Lung (tissue), 16 donors: ENCODE measurements around the gene LEUTX. TPM values are rescaled to one million over a fixed set of nuclear protein-coding genes. Genes with fewer than 3 reads are reported as not detected.

Experiments used
- ATAC-seq: fragments of 200-7000 bp; cut with Tn5 transposase; one replicate; pipeline ENCODE4 v1.9.1; 2020; ENCODE audit warnings: moderate number of reproducible peaks; ENCODE audit not compliant: insufficient read depth, low FRiP score
- DNase-seq, 3 donors: peaks; one replicate each; pipeline ENCODE4 v3.0.0-alpha.2; 2013 to 2017
- H3K27ac ChIP-seq, 2 donors: one replicate each; pipeline ENCODE4 v1.5.1; 2013; ENCODE audit warnings: mild to moderate bottlenecking in 2 of 2, moderate library complexity in 2 of 2, control low read depth in 1 of 2, inconsistent platforms in 1 of 2, low read depth in 1 of 2, low read length in 1 of 2
- H3K27me3 ChIP-seq, 3 donors: one replicate each; pipeline ENCODE4 v1.5.1; 2013; ENCODE audit warnings: low read length in 2 of 3; ENCODE audit not compliant: control insufficient read depth in 3 of 3, insufficient read depth in 3 of 3
- H3K36me3 ChIP-seq, 4 donors: one replicate each; pipeline ENCODE4 v1.5.1; 2013; ENCODE audit warnings: low read length in 4 of 4, mild to moderate bottlenecking in 1 of 4, moderate library complexity in 1 of 4; ENCODE audit not compliant: control insufficient read depth in 4 of 4, insufficient read depth in 4 of 4
- H3K4me1 ChIP-seq, 5 donors: one replicate each; pipeline ENCODE4 v1.5.1; 2013; ENCODE audit warnings: low read length in 5 of 5, mild to moderate bottlenecking in 2 of 5, moderate library complexity in 1 of 5; ENCODE audit not compliant: control insufficient read depth in 5 of 5, insufficient read depth in 5 of 5
- H3K4me3 ChIP-seq: one replicate; pipeline ENCODE4 v1.5.1; 2013; ENCODE audit warnings: mild to moderate bottlenecking, control low read depth, moderate library complexity
- H3K9ac ChIP-seq, 2 donors: one replicate each; pipeline ENCODE4 v1.5.1; 2013; ENCODE audit warnings: low read length in 2 of 2, control low read depth in 1 of 2; ENCODE audit not compliant: insufficient read depth in 1 of 2
- H3K9me3 ChIP-seq, 4 donors: one replicate each; pipeline ENCODE4 v1.5.1; 2013; ENCODE audit warnings: low read length in 3 of 4, mild to moderate bottlenecking in 1 of 4, moderate library complexity in 1 of 4; ENCODE audit not compliant: control insufficient read depth in 4 of 4, insufficient read depth in 3 of 4
- CTCF ChIP-seq: IDR thresholded peaks from 2 replicates; pipeline ENCODE4 v1.5.1; 2012; ENCODE audit warnings: mild to moderate bottlenecking; ENCODE audit errors: control extremely low read depth, extremely low read depth
- WGBS, 2 donors: extraction: QIAGEN DNeasy Blood & Tissue Kit; methylation state at CpG; one replicate each; pipeline ENCODE4 v1.1.7; 2013; 5-methylcytosine and 5-hydroxymethylcytosine counted together
- long read RNA-seq, 5 donors: transcript quantifications; one replicate each; lab custom pipeline, GENCODE V29; 2026
- polyA plus RNA-seq, 2 donors: library from polyadenylated mRNA; stranded (reverse); fragments of 200-250 nt; gene quantifications; one replicate each; pipeline ENCODE4 v1.2.1, GENCODE V29; 2013
- total RNA-seq, 2 donors: library from RNA; depleted of rRNA in 1 of 2; stranded (reverse); fragments of >200 nt in 1 of 2; gene quantifications; one replicate each; pipeline ENCODE4 v1.2.1, GENCODE V29; 2014 to 2021
- donor health status: control.
- donor health status: control.
- donor health status: Bipolar disorder and iron deficiency.
- donor health status: healthy.
- donor health status: DM: yes; HTN: yes; CAD: no.

The LEUTX gene
- total RNA-seq (not detected), polyA plus RNA-seq (not detected)
- long read RNA-seq, donor 1, result 0 reads
- long read RNA-seq, donor 2, result 0 reads
- long read RNA-seq, donor 3, result 0 reads
- long read RNA-seq, donor 4, result 0 reads
- long read RNA-seq, donor 5, result 0 reads

- ATAC-seq, result no peak
- no peaks in the 10 kb centered on the region for H3K36me3 ChIP-seq
- no peak within 1 kb of the TSS for H3K27ac ChIP-seq
- H3K4me1 ChIP-seq, result no peaks in the 10 kb centered on the region
- no peaks in the 10 kb centered on the region for H3K27me3 ChIP-seq
- H3K9me3 ChIP-seq, result no peaks in the 10 kb centered on the region
- TF ChIP-seq CTCF, result no peak
- DNase-seq, result no peak
- WGBS, 2 donors, result 72 to 75% methylated on average over 4 of the region's 4 CpGs
- no peak within 1 kb of the TSS for H3K4me3 ChIP-seq
- no peak within 1 kb of the TSS for H3K9ac ChIP-seq
Measured at GRCh38 chr19:39778763-39779162, at the start of gene LEUTX. TSS of gene LEUTX (plus strand) at chr19:39778854. CDS start at chr19:39778921, 67 bp downstream.

- WGBS, 2 donors, result 63 to 71% methylated on average over 4 of the region's 4 CpGs
- Histone ChIP-seq H3K36me3 (no peaks in the 10 kb centered on the region), H3K27me3 (peaks cover 0 to 3% (median 0%) of the 10 kb centered on the region in 3 donors), H3K9ac (no peak overlapping the region), H3K4me1 (no peaks in the 10 kb centered on the region), H3K9me3 (peaks cover 0 to 2% (median 0%) of the 10 kb centered on the region in 4 donors), H3K4me3 (no peak overlapping the region), H3K27ac (no peak overlapping the region)
- ATAC-seq (no peak), DNase-seq (no peak)
- TF ChIP-seq CTCF, result no peak
Measured at GRCh38 chr19:39729594-39729993, 49.1 kb upstream of the LEUTX start.

- 78 to 89% methylated on average over 1 of the region's 1 CpG for WGBS, 2 donors
Measured at GRCh38 chr19:39731685-39732084, 47.0 kb upstream of the LEUTX start.

More at GRCh38 chr19:39731685-39732084, 47.0 kb upstream of the LEUTX start:
- DNase-seq (no peak), ATAC-seq (no peak)
- Histone ChIP-seq H3K9me3 (peaks cover 0 to 4% (median 0%) of the 10 kb centered on the region in 4 donors), H3K27ac (no peak overlapping the region), H3K36me3 (no peaks in the 10 kb centered on the region), H3K4me1 (no peaks in the 10 kb centered on the region), H3K27me3 (peaks cover 0 to 3% (median 0%) of the 10 kb centered on the region in 3 donors), H3K9ac (no peak overlapping the region), H3K4me3 (no peak overlapping the region)
- no peak for TF ChIP-seq CTCF
